BE2C (cell line): ENCODE results near the gene KCNK13.

Experiments used
- DNase-seq: peaks from one replicate; pipeline ENCODE4 v3.0.0-alpha.2; 2020
- H3K27me3 ChIP-seq: fragments of 250-450 bp; sonication (Bioruptor Pico); 2 replicates; pipeline ENCODE4 v1.5.1; 2020; ENCODE audit warnings: mild to moderate bottlenecking
- H3K36me3 ChIP-seq: fragments of 250-450 bp; sonication (Bioruptor Pico); 2 replicates; pipeline ENCODE4 v1.5.1; 2020; ENCODE audit warnings: mild to moderate bottlenecking
- H3K4me1 ChIP-seq: fragments of 250-450 bp; sonication (Bioruptor Pico); 2 replicates; pipeline ENCODE4 v1.5.1; 2020
- H3K4me3 ChIP-seq: 2 replicates; pipeline ENCODE4 v1.5.1; 2011; ENCODE audit warnings: low read depth, low read length
- H3K9me3 ChIP-seq: fragments of 250-450 bp; sonication (Bioruptor Pico); 2 replicates; pipeline ENCODE4 v1.5.1; 2020
- TF ChIP-seq, protein P1 (sequence below): IDR thresholded peaks from 2 replicates; pipeline ENCODE4 v1.5.1; 2012; ENCODE audit warnings: mild to moderate bottlenecking, low read depth, low read length

The KCNK13 gene

DNA sequence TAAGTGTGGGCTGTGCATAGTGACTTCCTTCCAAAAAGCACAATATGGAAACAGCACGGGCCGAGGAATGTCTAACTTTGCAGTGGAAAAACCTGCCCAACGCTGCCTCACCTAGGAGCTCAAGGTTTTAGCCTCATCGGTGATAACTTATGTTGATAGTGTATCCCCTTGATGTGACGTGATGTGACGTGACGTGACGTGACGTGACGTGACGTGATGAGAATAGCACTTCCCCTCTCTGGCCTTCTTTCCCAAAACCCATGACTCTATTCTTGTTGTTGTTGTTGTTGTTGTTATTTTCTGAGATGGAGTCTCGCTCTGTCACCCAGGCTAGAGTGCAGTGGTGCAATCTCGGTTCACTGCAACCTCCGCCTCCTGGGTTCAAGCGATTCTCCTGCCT lies 64.5 kb downstream of the KCNK13 start:
- DNase-seq = no peak
- Histone ChIP-seq H3K27me3 (no peaks in the 10 kb centered on the region), H3K4me1 (peaks cover 11% of the 10 kb centered on the region; the same call in 1 of the 2 replicates), H3K9me3 (no peaks in the 10 kb centered on the region), H3K36me3 (no peaks in the 10 kb centered on the region), H3K4me3 (no peak overlapping the region)
- TF ChIP-seq, protein P1, sequence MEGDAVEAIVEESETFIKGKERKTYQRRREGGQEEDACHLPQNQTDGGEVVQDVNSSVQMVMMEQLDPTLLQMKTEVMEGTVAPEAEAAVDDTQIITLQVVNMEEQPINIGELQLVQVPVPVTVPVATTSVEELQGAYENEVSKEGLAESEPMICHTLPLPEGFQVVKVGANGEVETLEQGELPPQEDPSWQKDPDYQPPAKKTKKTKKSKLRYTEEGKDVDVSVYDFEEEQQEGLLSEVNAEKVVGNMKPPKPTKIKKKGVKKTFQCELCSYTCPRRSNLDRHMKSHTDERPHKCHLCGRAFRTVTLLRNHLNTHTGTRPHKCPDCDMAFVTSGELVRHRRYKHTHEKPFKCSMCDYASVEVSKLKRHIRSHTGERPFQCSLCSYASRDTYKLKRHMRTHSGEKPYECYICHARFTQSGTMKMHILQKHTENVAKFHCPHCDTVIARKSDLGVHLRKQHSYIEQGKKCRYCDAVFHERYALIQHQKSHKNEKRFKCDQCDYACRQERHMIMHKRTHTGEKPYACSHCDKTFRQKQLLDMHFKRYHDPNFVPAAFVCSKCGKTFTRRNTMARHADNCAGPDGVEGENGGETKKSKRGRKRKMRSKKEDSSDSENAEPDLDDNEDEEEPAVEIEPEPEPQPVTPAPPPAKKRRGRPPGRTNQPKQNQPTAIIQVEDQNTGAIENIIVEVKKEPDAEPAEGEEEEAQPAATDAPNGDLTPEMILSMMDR = no peak

DNA sequence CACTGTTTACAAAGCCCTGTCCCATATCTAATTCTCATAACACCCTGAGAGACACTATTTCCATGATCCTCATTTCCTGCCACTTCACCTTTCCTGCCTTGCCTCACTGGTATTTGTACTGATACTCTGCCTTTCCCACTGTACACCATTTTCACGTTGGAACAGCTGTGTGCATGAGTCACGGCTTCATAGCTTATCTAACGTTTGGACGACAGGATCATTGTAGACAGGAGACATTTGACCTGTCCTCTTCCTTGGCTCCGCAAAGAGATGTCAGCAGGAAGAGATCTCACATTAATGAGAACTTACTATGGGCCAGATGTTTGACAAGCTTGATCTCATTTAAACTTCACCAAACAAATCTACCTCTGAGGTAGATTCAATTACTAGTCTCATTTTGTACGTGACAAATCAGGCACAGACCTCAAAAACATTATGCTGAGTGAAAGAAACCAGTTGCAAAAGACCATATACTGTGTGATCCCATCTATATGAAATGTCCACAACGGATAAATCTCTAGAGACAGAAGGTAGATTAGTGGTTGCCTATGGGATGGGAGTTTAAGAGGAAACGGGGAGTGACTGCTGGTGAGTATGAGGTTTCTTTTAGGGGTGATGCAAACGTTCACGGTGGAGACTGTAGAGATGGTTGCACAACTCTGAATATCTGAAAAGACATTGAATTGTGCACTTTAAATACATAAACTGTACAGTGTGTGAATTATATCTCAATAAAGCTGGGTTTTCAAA lies 71.2 kb downstream of the KCNK13 start:
- Histone ChIP-seq H3K9me3 (no peaks in the 10 kb centered on the region), H3K27me3 (no peaks in the 10 kb centered on the region)
- DNase-seq = no peak

DNA sequence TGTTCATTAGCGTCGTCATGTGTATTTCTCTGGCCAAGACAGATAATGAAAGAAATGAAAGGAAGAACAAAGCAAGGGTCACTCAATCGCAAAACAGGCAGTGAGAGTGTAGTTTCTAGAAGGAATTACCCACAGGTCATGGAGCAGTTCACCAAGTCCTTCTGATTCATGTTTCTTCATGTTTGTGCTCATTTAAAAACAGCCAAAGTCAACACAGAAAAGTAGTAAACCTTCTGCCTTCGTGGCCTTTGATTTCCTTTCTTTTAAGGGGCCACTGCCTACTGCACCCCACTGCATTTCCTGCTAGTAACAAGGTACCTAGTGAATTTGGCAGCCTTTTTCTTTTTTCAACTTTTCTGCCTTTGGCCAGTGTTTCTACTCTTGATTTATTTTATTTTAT lies 75.1 kb downstream of the KCNK13 start:
- no peak for DNase-seq
- no peaks in the 10 kb centered on the region for H3K36me3 ChIP-seq
- H3K27me3 ChIP-seq = no peaks in the 10 kb centered on the region
- no peaks in the 10 kb centered on the region for H3K9me3 ChIP-seq
- H3K4me1 ChIP-seq = peaks cover 13% of the 10 kb centered on the region
- no peak overlapping the region for H3K4me3 ChIP-seq
- TF ChIP-seq, protein P1 = no peak

More for the DNA sequence above, 71.2 kb downstream of the KCNK13 start:
- no peak overlapping the region for H3K4me3 ChIP-seq
- peaks cover 4% of the 10 kb centered on the region for H3K4me1 ChIP-seq
- H3K36me3 ChIP-seq = no peaks in the 10 kb centered on the region
- TF ChIP-seq, protein P1 = no peak

DNA sequence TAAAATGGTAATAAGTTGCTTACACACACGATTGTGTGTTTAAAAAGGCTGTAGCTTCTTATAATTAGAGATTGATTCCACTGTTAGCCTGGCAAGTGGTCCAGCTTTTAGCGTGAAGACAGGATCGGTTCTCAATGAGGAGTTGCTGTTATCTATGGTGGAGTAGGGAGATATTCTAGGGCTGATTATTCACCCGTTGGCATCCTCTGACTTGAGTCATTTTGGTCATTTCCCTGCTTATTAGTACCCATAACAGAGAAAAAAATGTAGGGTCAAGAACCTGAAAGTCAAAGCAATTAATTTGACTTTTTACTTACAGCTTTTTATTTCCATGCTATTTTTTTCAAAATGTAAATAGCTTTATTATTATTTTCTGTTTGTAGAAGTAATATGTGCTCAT lies 76.0 kb downstream of the KCNK13 start:
- no peaks in the 10 kb centered on the region for H3K36me3 ChIP-seq
- no peak overlapping the region for H3K4me3 ChIP-seq
- TF ChIP-seq, protein P1 = no peak

DNA sequence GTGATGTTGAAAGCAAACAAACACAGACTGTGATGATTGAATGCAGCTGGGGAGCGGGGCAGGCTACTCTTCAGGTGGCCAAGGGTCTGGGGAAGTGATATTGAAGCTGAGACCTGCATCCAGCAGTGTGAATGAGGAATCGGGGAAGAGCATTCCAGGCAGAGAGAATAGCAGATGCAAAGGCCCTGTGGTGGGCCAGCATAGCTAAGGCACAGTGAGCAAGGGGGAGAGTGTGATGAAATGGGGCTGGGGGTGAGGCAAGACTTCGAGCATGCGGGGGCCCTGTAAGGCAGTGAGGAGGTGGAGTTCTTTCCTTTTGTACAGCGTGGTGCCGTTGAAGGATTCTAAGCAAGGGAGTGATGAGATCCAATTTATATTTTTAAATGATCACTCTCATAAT lies 77.4 kb downstream of the KCNK13 start:
- H3K4me1 ChIP-seq = peaks cover 9% of the 10 kb centered on the region
- TF ChIP-seq, protein P1 = no peak
- H3K4me3 ChIP-seq = no peak overlapping the region
- no peaks in the 10 kb centered on the region for H3K36me3 ChIP-seq
- DNase-seq = no peak
- no peaks in the 10 kb centered on the region for H3K27me3 ChIP-seq
- no peaks in the 10 kb centered on the region for H3K9me3 ChIP-seq

More for the DNA sequence above, 76.0 kb downstream of the KCNK13 start:
- Histone ChIP-seq H3K4me1 (peaks cover 12% of the 10 kb centered on the region), H3K27me3 (no peaks in the 10 kb centered on the region), H3K9me3 (no peaks in the 10 kb centered on the region)
- no peak for DNase-seq

DNA sequence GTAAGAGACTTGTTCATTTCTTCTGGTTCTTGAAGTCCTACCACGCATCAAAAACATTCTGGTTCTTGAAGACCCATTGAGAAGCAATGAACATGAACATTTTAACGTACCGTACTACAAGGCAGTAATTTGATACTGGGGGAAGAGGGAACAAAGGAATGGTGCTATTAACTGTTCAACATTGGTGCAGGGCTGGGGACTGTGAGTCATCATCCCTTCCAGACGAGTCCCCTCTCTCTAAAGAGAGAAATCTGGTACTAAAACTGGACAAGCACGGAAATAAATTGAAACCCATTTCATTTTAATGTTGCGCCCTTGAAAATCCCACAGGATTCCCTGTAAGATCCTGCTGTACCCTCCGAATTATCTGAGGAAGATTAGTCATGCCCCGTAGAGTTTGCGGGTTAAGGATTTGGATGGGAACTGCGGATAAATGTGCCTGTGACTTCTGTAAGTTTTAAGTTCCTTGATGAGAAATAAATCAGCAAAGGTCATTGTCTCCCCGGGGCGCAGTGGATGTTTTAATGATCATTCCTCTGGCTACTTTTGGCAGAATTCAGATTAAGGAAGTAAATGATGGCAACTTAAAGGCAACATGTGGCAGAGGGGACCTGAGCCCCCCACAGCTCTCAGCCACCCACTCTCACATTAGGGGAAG lies 78.6 kb downstream of the KCNK13 start:
- Histone ChIP-seq H3K27me3 (no peaks in the 10 kb centered on the region), H3K4me1 (peaks cover 9% of the 10 kb centered on the region), H3K9me3 (no peaks in the 10 kb centered on the region), H3K4me3 (no peak overlapping the region), H3K36me3 (no peaks in the 10 kb centered on the region)
- TF ChIP-seq, protein P1 = no peak
- DNase-seq = no peak
